Nucleus accumbens (tissue), 56 donors: Measurements from ENCODE around the gene VKORC1.

Experiments used
- DNase-seq, 56 donors: peaks; one replicate each; lab custom pipeline; 2025; lab: John Stamatoyannopoulos, UW

VKORC1 gene

DNA sequence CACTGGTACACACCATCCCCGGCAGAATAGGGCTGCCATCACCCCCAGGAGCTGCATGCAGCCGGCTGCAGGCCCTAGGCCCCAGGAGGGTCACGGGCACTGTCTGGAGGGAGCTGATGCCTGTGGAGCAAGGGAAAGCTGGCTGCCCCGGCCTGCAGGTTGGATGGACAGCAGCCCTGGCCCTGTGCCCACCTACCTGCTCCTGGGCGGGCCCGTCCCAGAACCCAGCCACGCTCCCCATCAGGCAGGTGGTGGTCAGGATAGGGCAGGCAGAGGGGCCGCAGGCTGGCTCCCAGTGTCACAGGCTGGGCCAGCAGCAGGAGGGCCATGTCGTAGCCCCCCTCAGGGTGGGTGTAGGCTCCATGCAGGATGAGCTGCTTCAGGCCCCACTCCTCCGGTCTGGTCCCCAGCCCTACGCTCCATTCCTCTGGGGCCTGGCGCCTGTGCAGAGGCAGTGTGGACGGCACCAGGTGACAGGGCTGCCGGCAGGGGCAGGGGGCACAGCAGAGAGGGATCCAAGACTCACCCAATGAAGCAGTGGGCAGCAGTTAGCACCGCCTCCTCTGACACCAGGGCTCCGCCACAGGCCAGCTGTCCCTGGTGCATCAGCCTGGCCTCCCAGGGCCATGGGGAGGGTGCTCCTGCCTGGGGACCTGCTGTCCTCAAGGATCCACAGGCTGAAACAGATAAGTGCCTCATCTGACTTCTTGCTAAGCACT, 9.9 kb downstream of the VKORC1 start:
- DNase-seq: no peak

DNA sequence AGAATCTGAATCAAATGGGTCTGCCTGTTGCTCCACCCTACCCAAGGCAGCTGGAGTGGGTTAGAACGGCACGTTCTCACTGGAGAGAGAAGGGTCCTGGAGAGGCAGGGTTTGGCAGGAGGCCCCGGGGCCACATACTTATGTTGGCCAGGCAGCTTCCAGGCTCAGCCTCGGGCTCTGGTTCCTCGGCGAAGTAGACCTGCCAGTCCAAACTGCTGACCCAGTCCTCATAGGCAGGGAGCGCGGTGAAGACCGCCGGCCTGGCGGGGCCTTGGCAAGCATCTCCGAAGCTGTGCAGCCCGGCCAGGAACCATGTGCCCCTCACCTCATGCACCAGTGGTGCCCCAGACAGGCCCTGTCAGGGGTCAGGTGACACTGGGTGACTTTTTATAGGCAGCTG, 10.6 kb downstream of the VKORC1 start:
- DNase-seq: no peak

DNA sequence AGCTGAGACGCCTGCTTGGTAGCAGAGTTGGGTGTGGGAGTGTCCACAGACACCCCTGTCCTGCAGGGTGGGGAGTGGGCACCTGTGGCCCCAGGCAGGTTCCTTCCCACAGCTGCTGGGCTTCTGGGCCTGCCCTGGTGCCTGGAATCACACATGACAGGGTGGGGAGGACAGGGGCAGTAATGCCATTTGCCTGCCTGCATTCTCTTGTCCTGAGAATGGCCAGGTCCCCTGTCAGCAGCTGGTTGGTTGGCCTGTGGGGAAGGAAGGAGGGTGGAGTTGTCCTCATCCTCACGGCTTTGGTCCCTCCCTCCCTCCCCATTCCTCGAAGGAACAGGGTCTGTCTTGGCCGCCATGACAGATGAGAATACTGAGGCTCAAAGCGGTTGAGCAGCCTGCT, 11.0 kb downstream of the VKORC1 start:
- no peak for DNase-seq

DNA sequence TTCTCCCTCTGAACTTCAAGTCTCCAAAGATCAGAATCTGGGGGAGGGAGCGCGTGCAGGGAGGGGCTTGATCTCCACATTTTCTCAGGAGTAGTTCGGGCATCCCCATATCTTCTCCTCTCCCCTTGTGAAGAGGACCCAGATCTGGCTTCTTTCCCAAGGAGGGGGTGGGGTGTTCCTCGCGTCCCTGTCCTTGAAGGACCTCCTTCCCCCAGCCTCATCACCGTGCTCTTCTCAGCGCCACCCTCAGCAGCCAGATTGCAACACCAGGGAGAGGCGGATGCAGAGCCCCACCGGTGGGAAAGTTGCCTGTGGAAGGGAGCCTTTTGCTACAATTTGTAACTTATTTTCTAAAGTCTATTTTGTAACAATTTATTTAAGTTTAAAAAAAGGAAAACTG, 11.5 kb downstream of the VKORC1 start:
- no peak for DNase-seq

DNA sequence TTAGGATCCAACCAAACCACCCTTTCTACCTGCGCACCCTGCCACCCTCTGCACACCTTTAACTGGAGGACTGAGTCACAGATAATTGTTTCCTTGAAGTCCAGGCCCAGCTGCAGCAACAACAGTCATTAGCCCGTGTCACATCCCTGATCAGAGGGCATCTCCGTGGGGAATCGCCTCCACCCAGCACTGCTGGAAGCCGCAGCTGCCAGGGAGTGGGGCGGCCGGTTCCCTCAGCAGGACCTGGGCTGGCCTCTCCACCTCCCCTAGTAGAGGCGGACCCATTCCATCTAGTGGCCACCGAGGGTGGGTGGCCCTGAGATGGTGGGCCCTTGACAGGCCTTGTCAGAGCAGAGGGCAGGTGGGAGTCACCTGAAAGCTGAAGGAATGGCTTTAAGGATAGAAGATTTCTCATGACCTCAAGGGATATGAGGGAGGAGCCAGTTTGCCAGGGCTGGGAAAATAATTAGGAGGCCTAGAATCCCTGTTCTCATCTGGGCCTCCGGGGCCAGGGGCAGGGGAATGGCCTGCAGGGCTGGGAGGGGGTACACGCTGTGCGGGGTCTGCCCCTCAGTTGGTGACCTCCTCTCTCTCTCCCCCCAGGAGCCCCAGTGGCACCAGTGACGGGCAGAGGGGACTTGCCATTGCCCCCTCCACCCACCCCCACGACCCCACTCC, 12.1 kb downstream of the VKORC1 start:
- DNase-seq: no peak

DNA sequence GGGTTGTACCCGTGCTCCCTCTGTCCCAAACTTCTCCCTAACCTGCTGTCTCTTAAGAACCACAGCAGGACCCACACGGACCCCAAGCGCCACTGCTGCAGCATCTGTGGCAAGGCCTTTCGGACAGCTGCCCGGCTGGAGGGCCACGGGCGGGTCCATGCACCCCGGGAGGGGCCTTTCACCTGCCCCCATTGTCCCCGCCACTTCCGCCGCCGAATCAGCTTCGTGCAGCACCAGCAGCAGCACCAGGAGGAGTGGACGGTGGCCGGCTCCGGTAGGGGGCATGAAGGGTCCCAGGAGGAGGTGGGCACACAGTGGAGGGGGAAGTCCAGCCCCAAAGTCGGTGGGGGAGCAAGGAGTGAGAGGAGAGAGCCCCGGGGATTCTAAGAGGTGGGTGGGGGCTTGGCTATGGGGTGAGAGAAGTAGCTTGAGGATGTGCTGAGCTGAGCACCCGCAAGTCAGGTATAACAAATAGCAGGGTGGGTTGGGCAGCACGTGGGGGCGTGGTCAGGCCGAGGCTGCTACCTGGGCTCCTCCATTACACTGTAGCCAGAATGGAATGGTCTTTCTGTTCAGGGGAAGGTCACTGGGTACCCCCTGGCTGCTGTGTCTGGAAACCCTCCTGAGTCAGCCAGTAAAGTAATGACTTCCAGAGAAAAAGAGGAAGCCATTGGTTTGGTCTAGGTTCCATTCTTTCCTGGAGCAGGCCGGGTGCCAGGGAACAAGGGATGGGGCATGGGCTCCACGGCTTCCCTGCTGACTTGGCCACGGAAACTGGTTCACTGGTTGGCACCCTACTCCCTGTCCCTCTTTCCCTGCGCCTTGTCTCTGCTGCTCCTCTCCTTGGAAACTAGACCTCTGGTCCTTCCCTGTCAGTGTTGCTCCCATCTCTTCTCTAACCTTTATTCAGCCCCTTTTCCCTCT, 12.9 kb downstream of the VKORC1 start:
- peak in 18 of 56 donors; percentile 0 to 61 (median 23) for DNase-seq

DNA sequence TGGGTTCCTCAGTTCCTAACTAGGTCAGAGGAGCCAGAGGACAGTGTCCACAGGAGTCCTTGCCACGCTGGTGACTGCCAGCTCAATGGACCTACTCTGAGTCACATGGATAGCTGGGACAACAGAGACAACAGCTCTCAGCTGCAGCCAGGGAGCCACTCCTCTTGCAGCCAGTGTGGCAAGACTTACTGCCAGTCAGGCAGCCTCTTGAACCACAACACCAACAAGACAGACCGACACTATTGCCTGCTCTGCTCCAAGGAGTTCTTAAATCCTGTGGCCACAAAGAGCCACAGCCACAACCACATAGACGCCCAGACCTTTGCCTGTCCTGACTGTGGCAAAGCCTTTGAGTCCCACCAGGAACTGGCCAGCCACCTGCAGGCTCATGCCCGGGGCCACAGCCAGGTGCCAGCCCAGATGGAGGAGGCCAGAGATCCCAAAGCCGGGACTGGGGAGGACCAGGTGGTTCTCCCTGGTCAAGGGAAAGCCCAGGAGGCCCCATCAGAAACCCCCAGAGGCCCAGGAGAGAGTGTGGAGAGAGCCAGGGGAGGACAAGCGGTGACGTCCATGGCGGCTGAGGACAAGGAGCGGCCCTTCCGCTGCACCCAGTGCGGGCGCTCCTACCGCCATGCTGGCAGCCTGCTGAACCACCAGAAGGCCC, 13.7 kb downstream of the VKORC1 start:
- DNase-seq: no peak

DNA sequence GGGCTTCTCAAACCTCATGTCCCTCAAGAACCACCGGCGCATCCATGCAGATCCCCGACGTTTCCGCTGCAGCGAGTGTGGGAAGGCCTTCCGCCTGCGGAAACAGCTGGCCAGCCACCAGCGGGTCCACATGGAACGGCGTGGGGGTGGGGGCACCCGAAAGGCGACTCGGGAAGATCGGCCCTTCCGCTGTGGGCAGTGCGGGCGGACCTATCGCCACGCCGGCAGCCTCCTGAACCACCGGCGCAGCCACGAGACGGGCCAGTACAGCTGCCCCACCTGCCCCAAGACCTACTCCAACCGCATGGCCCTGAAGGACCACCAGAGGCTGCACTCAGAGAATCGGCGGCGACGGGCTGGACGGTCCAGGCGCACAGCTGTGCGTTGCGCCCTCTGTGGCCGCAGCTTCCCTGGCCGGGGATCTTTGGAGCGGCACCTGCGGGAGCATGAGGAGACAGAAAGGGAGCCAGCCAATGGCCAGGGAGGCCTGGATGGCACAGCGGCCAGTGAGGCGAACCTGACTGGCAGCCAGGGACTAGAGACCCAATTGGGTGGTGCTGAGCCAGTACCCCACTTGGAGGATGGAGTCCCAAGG, 14.5 kb downstream of the VKORC1 start:
- no peak for DNase-seq

DNA sequence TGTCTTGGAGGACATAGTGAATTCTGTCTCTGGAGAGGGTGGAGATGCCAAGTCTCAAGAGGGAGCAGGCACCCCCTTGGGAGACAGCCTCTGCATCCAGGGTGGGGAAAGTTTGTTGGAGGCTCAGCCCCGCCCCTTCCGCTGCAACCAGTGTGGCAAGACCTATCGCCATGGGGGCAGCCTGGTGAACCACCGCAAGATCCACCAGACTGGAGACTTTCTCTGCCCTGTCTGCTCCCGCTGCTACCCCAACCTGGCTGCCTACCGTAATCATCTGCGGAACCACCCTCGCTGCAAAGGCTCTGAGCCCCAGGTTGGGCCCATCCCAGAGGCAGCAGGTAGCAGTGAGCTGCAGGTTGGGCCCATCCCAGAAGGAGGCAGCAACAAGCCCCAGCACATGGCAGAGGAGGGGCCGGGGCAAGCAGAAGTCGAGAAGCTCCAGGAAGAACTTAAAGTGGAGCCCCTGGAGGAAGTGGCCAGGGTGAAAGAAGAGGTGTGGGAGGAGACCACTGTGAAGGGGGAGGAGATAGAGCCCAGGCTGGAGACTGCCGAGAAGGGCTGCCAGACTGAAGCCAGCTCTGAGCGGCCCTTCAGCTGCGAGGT, 15.2 kb downstream of the VKORC1 start:
- DNase-seq: no peak

DNA sequence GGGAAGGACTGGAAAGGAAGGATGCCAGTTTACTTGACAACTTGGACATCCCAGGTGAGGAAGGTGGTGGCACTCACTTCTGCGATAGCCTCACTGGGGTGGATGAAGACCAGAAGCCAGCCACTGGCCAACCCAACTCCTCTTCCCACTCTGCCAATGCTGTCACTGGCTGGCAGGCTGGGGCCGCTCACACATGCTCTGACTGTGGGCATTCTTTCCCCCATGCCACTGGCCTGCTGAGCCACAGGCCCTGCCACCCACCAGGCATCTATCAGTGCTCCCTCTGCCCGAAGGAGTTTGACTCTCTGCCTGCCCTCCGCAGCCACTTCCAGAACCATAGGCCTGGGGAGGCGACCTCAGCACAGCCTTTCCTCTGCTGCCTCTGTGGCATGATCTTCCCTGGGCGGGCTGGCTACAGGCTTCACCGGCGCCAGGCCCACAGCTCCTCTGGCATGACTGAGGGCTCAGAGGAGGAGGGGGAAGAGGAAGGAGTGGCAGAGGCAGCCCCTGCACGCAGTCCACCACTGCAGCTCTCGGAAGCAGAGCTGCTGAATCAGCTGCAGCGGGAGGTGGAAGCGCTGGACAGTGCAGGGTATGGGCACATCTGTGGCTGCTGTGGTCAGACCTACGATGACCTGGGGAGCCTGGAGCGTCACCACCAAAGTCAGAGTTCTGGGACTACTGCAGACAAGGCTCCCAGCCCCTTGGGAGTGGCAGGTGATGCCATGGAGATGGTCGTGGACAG, 15.8 kb downstream of the VKORC1 start:
- DNase-seq: no peak

DNA sequence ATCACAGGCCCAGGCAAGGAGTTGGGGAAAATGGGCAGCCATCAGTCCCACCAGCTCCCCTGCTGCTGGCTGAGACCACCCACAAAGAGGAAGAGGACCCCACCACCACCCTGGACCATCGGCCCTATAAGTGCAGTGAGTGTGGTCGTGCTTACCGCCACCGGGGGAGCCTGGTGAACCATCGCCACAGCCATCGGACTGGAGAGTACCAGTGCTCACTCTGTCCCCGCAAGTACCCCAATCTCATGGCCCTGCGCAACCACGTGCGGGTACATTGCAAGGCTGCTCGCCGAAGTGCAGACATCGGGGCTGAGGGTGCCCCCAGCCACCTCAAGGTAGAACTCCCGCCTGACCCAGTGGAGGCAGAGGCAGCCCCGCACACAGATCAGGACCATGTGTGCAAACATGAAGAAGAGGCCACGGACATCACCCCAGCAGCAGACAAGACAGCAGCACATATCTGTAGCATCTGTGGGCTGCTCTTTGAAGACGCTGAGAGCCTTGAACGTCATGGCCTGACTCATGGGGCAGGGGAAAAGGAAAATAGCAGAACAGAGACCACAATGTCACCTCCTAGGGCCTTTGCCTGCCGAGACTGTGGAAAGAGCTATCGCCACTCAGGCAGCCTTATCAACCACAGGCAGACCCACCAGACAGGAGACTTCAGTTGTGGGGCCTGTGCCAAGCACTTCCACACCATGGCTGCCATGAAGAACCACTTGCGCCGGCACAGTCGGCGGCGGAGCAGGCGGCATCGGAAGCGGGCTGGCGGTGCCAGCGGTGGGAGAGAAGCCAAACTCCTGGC, 16.8 kb downstream of the VKORC1 start:
- no peak for DNase-seq

DNA sequence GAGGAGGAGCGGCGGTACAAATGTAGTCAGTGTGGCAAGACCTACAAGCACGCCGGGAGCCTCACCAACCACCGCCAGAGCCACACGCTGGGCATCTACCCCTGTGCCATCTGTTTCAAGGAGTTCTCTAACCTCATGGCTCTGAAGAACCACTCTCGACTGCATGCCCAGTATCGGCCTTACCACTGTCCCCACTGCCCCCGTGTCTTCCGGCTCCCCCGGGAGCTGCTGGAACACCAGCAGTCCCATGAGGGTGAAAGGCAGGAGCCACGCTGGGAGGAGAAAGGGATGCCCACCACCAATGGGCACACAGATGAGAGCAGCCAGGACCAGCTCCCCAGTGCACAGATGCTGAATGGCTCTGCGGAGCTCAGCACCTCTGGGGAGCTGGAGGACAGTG, 17.6 kb downstream of the VKORC1 start:
- DNase-seq: no peak

DNA sequence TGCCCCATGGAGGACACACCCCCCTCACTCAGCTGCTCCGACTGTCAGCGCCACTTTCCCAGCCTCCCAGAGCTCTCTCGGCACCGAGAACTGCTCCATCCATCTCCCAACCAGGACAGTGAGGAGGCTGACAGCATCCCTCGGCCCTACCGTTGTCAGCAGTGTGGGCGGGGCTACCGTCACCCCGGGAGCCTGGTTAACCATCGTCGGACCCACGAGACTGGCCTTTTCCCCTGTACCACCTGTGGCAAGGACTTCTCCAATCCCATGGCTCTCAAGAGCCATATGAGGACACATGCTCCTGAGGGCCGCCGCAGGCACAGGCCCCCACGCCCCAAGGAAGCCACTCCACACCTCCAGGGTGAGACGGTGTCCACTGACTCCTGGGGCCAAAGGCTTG, 18.3 kb downstream of the VKORC1 start:
- no peak for DNase-seq

DNA sequence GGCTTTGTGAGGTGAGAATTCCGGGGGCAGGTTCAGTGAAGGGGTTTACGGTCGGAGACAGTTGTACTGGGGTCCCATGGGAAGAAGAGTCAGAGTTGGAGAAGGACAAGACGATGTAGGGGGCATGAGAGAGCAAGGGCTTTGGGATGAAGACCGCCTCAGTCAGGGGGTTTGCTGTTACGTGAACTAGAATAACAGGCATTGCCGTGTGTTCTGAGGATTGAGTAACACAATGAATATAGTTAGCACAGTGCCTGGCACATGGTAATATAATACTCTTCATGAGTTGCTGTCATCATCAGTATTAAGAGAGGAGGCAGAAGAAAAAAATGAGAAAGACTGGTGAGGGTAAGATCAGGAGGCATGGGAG, 19.8 kb downstream of the VKORC1 start:
- no peak for DNase-seq

DNA sequence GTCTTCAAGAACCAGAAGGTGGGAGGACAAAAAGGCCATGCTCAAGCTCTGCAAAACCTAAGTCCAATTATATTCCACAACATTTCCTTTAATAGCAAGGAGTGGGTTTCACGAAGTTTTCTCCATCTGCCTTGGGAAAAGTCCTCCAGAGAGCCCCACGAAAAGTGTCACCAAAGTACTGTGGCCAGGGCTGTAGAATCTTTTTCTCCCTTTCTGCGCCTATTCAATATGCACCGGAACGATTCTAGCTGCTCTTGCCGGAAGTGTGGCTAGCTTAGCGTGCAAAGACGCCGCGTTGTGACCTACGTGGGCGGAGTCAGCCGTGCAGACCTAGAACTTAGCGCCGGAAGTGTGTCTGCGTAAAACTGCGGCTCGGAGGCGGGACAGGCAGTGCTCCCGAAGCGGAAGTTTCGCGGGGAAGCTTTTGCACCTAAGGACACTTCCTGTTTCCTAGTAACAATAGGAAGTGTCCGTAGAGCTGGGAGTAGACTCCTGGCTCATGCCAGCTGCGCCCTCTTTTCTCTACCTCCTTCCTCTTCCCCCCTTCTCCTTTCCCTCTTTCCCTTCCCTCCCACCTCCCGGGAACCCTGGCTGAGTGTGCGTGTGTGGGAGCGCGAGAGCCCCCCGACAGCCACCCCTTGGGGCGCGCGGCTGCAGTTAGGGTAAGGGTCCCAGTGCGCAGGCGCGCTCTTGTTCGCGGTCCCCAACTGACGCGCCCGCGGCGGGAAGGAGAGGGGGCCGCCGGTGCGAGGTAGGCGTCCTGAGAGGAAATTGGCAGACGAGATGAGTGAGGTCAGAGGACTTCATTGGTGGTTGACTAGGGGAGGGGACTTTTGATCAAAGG, 20.4 kb downstream of the VKORC1 start, which contains the start of the genes ZNF646 and ZNF668:
Gene ZNF646 (plus strand): TSS at position 453 of the 844 bp plus-strand sequence. CDS start 1,903 bp downstream, outside the sequence.
Gene ZNF668 (minus strand): TSS at position 271 of the 844 bp plus-strand sequence. CDS start 9,781 bp downstream, outside the sequence.
- DNase-seq: peak; percentile 78 to 99 (median 98)

DNA sequence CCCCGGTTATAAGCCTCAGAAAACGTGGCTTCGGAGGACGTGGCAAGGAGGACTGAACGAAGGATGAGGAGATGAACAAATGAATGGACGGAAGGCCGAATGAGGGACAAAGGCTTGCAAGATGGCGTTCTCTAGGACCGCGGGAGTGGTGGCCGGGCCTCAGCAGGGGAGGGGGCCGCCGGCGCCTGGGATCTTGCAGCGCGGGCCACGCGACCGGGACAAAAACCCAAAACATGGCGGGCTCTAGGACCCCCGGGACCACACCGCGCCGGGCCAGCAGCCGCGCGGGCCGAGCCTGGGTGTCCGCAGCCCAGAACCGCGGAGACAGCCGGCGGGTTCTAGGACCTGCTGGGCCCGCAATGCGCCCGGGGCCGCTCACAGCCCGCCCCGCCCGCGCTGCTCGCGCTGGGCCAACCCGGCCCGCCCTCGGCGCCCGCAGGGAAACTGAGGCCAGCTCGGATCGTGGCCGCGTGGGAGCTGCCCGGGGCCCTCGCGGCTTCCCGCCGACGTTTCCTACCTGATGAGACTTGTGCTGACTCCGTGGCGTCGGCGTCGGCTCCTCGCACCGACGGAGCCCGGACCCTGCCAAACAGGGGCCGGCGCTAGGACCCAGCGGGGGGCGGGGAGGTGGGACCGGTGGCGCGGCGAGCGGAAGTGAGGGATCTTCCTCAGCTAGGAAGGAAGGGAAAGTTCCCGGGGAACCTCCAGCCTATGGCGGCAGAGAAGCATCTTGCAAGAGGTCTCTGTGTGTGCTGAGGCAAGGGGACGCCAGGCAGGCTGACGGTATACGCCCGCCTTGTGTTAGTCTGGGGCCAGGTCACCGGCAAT, 21.2 kb downstream of the VKORC1 start:
- peak; percentile 51 to 95 (median 88) for DNase-seq
